GM12878 (cell line): ENCODE data around the gene FZR1. TPM values are rescaled to one million over a fixed set of nuclear protein-coding genes. Genes with fewer than 3 reads are reported as not detected.

Source experiments
- ATAC-seq: fragments of 200-7000 bp; cut with Tn5 transposase; 3 replicates; pipeline ENCODE4 v1.9.1; 2020; ENCODE audit warnings: mild to moderate bottlenecking, moderate library complexity
- BruUV-seq: library from RNA; stranded (reverse); fragments of 400-500 nt; replicated peaks from 2 replicates; lab custom pipeline; 2021; lab: Mats Ljungman, UMichigan
- CTCF ChIA-PET: fragments of 300-600 bp; sonication (Branson Sonifier 250); formaldehyde crosslinking; extraction: SDS; loops from one replicate; lab custom pipeline; 2021; ENCODE audit warnings: inconsistent platforms; lab: Yijun Ruan, JAX
- POLR2A ChIA-PET: fragments of 350-600 bp; formaldehyde crosslinking; extraction: SDS; loops from one replicate; lab custom pipeline; 2021; ENCODE audit warnings: inconsistent platforms; lab: Charles Lee
- RAD21 ChIA-PET: fragments of 300-600 bp; sonication (Branson Sonifier 250); formaldehyde crosslinking; loops from one replicate; lab custom pipeline; 2023; ENCODE audit warnings: antibody characterized with exemption; ENCODE audit not compliant: unreplicated experiment; lab: Charles Lee
- SMC1A ChIA-PET: fragments of 300-600 bp; sonication (Branson Sonifier 250); formaldehyde crosslinking; loops from one replicate; lab custom pipeline; 2023; ENCODE audit not compliant: unreplicated experiment, uncharacterized antibody; lab: Charles Lee
- DNase-seq: peaks from one replicate; pipeline ENCODE4 v3.0.0-alpha.2; 2011; ENCODE audit warnings: low read depth, low spot score
- FAIRE-seq: peaks from 3 replicates; lab custom pipeline; 2011; peaks lifted over from hg19 to GRCh38; lab: Jason Lieb, UNC
- H2AFZ ChIP-seq: 2 replicates; pipeline ENCODE4 v1.6.0; 2011; ENCODE audit warnings: low read depth, low read length, control low read depth; ENCODE audit not compliant: control insufficient read depth
- H3K27ac ChIP-seq: 2 replicates; pipeline ENCODE4 v1.5.1; 2011; ENCODE audit warnings: control low read depth; ENCODE audit not compliant: control insufficient read depth, insufficient read depth
- H3K27me3 ChIP-seq, 2 experiments: replicated peaks in 1 of 2; 2 replicates each; pipeline versions ENCODE4 v1.6.0 to v1.6.1; 2011; ENCODE audit warnings: low read length in 1 of 2; ENCODE audit not compliant: control insufficient read depth in 2 of 2, insufficient read depth in 2 of 2
- H3K36me3 ChIP-seq, 2 experiments: 2 replicates each; pipeline ENCODE4 v1.5.1; 2011; ENCODE audit warnings: low read length in 1 of 2; ENCODE audit not compliant: control insufficient read depth in 2 of 2, insufficient read depth in 2 of 2
- H3K4me1 ChIP-seq: 2 replicates; pipeline ENCODE4 v1.6.1; 2011; ENCODE audit warnings: mild to moderate bottlenecking, low read length, moderate library complexity, mixed read lengths; ENCODE audit not compliant: control insufficient read depth, insufficient read depth
- H3K4me2 ChIP-seq: 2 replicates; pipeline ENCODE4 v1.6.0; 2011; ENCODE audit warnings: control low read depth; ENCODE audit not compliant: control insufficient read depth, insufficient read depth
- H3K4me3 ChIP-seq: fragments of 200-600 bp; sonication (generic); 2 replicates; pipeline ENCODE4 v1.5.1; 2016
- H3K79me2 ChIP-seq: 2 replicates; pipeline ENCODE4 v1.6.0; 2011; ENCODE audit warnings: low read length; ENCODE audit not compliant: control insufficient read depth, insufficient read depth
- H3K9ac ChIP-seq: 2 replicates; pipeline ENCODE4 v1.8.0; 2011; ENCODE audit warnings: low read length, control low read depth, mixed read lengths; ENCODE audit not compliant: control insufficient read depth, insufficient read depth
- H3K9me3 ChIP-seq: replicated peaks from 3 replicates; pipeline ENCODE4 v1.5.1; 2011; ENCODE audit warnings: mild to moderate bottlenecking, low read length; ENCODE audit not compliant: control insufficient read depth, insufficient read depth
- H4K20me1 ChIP-seq: 2 replicates; pipeline ENCODE4 v1.6.0; 2011; ENCODE audit not compliant: control insufficient read depth, insufficient read depth
- ATF7 ChIP-seq: fragments of 450-650 bp; IDR thresholded peaks from 2 replicates; pipeline ENCODE4 v1.6.1; 2016; ENCODE audit warnings: low read depth, mild to moderate bottlenecking
- EZH2 ChIP-seq: IDR thresholded peaks from 2 replicates; pipeline ENCODE4 v1.6.1; 2012; ENCODE audit warnings: low read depth, mild to moderate bottlenecking, control low read depth, inconsistent platforms, low read length, borderline replicate concordance; ENCODE audit not compliant: control insufficient read depth
- IKZF1 ChIP-seq: fragments of 450-650 bp; conservative IDR thresholded peaks from 2 replicates; pipeline ENCODE4 v1.6.1; 2017; ENCODE audit warnings: antibody characterized with exemption, mild to moderate bottlenecking
- SKIL ChIP-seq: fragments of 450-650 bp; IDR thresholded peaks from 2 replicates; pipeline ENCODE4 v1.6.1; 2017; ENCODE audit warnings: mild to moderate bottlenecking, low read depth, inconsistent platforms; ENCODE audit not compliant: poor library complexity, severe bottlenecking
- STAT3 ChIP-seq: IDR thresholded peaks from 2 replicates; pipeline ENCODE4 v1.6.1; 2011; ENCODE audit warnings: low read depth, low read length, improper control_type of control experiment
- WGBS: methylation state at CpG from one replicate; pipeline ENCODE4 v1.1.6; 2016; ENCODE audit warnings: low lambda C conversion rate; ENCODE audit not compliant: insufficient replicate concordance, insufficient coverage; ENCODE audit errors: missing lambda C conversion rate; 5-methylcytosine and 5-hydroxymethylcytosine counted together
- in situ Hi-C: fragments of 300-500 bp; cut with MboI; formaldehyde crosslinking; loops from 9 replicates; pipeline ENCODE4 v1.14.3; 2018; ENCODE audit warnings: mixed read lengths
- intact Hi-C: fragments of 100-400 bp; cut with micrococcal nuclease; formaldehyde crosslinking; loops from one replicate; pipeline ENCODE4 v1.14.2; 2022; ENCODE audit not compliant: unreplicated experiment
- polyA plus RNA-seq, 11 experiments: library from polyadenylated mRNA; depleted of rRNA in 4 of 11; unstranded in 6 of 11; stranded (reverse) in 5 of 11; fragments of >200 nt; fragmentation: Nextera tagmentation in 4 of 11; fragmentation: Illumina TruSeq in 1 of 11; extraction: Ambion mirVana in 4 of 11; extraction: Trizol in 1 of 11; gene quantifications; 1 replicate in 1 of 11; 2 replicates in 10 of 11; pipeline versions ENCODE4 v1.2.1 to v1.2.3, GENCODE V29; 2011 to 2016; ENCODE audit warnings: inconsistent platforms in 2 of 11, missing spikeins in 2 of 11, low read depth in 1 of 11
- total RNA-seq, 4 experiments: library from RNA; depleted of rRNA in 3 of 4; stranded (reverse); fragments of >200 nt in 3 of 4; fragmentation: Illumina TruSeq in 1 of 4; extraction: Trizol in 1 of 4; gene quantifications; 2 replicates each; pipeline versions ENCODE4 v1.2.1 to v1.2.3, GENCODE V29; 2013 to 2021

The FZR1 gene
- total and polyA plus RNA-seq, 10 of the 15 experiments (the other 5 are each of a cell fraction or from before 2014, with no cell fraction given) = 0.11 to 44.2 (median 29.3) TPM

DNA sequence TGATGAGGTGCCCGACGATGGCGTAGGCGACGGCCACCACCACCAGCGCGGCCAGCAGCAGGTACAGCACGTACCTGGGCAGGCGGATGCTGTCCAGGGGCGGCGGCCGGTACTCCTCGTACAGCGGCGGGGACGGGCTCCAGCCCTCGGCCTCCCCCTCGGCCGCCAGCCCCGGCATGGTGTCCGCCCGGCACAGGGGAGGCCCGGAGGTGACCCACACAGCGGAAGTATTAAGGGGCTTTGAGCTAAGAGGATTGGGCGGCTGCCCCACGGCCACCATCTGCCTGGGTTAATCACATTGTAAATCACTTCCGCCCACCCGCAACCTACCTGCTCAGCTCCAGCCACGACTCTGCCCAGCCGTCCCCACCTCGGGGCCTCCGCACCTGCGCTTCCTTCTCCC is 22.9 kb upstream of the FZR1 start, which contains the start of gene SMIM44:
Gene SMIM44 (minus strand): TSS at position 216 of the 403 bp plus-strand sequence. CDS start 38 bp downstream, at position 178.
- no peak for DNase-seq
- H4K20me1 ChIP-seq = no peaks in the 10 kb centered on the region
- no peak within 1 kb of the TSS for H3K9ac ChIP-seq
- ATAC-seq = no peak
- no peak for FAIRE-seq
- no peaks in the 10 kb centered on the region for H3K36me3 ChIP-seq
- TF ChIP-seq SKIL = no peak
- TF ChIP-seq EZH2 = no peak
- TF ChIP-seq STAT3 = no peak
- no peak for TF ChIP-seq IKZF1
- TF ChIP-seq ATF7 = no peak
- H2AFZ ChIP-seq = no peak within 1 kb of the TSS
- ChIA-PET SMC1A (no interaction called here), CTCF (interaction anchor here (1.1 to 3.4 kb wide), 5 partner anchors 156 to 180 kb away, joined by 3 to 38 read pairs (median 4); no protein-coding TSS in a partner anchor), POLR2A (interaction anchor here (1.2 kb wide), 1 partner anchor 184 kb away, joined by 3 read pairs; no protein-coding TSS in a partner anchor), RAD21 (interaction anchor here (1.3 kb wide), 1 partner anchor 17 kb away, joined by 3 read pairs; the partner anchor contains the start of gene DOHH)
- no peak within 1 kb of the TSS for H3K4me2 ChIP-seq
- H3K27me3 ChIP-seq = peaks cover 0 to 2% of the 10 kb centered on the region in 2 experiments; a peak in 3 of 4 replicates
- H3K79me2 ChIP-seq = no peaks in the 10 kb centered on the region
- H3K27ac ChIP-seq = no peak within 1 kb of the TSS
- 72% methylated on average over 33 of the region's 33 CpGs for WGBS
- no peak within 1 kb of the TSS for H3K4me3 ChIP-seq
- in situ Hi-C loops = no loop called here
- no TSS peak for BruUV-seq
- intact Hi-C loops = no loop called here
- no peaks in the 10 kb centered on the region for H3K9me3 ChIP-seq
- H3K4me1 ChIP-seq = no peaks in the 10 kb centered on the region
